Liver (tissue), 3 donors: ENCODE measurements around the gene FAIM2.
"Not testable (repeated sequence)": the region's sequence is repeated elsewhere in the genome, so short reads cannot be mapped to it uniquely, and the experiment has no call there.

ENCODE experiments used
- SP1 ChIP-seq: IDR thresholded peaks from 2 replicates; pipeline ENCODE4 v1.6.1; 2018; ENCODE audit warnings: antibody characterized with exemption, mild to moderate bottlenecking
- TF ChIP-seq, protein P1 (sequence below): fragments of 150-350 bp; IDR thresholded peaks from 2 replicates; pipeline ENCODE4 v1.5.1; 2017; ENCODE audit warnings: improper control_type of control experiment, low read depth, low read length; ENCODE audit not compliant: missing input control
- TF ChIP-seq, protein P2 (sequence below): IDR thresholded peaks from 2 replicates; pipeline ENCODE4 v1.6.1; 2016; ENCODE audit warnings: antibody characterized with exemption
- TF ChIP-seq, protein P3 (sequence below): IDR thresholded peaks from 2 replicates; pipeline ENCODE4 v1.6.1; 2016; ENCODE audit warnings: antibody characterized with exemption, mild to moderate bottlenecking
- donor health status: healthy.
- donor health status: healthy.

DNA sequence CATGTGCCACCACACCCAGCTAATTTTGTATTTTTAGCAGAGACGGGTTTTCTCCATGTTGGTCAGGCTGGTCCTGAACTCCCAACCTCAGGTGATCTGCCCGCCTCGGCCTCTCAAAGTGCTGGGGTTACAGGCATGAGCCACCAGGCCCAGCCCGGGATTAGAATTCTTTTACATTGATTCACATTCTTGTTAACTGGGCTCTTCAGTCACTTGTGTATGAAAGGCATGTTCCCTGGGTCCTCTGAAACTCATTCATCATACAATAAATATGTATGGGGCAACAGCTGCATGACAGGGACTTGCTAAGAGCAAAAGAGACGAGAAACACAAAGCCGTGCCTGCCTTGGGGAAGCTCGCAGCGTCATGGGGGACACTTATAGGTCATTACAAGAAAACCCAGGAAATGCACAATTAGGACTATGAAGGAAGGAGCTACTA lies 31.9 kb downstream of the FAIM2 start:
- TF ChIP-seq, protein P1, sequence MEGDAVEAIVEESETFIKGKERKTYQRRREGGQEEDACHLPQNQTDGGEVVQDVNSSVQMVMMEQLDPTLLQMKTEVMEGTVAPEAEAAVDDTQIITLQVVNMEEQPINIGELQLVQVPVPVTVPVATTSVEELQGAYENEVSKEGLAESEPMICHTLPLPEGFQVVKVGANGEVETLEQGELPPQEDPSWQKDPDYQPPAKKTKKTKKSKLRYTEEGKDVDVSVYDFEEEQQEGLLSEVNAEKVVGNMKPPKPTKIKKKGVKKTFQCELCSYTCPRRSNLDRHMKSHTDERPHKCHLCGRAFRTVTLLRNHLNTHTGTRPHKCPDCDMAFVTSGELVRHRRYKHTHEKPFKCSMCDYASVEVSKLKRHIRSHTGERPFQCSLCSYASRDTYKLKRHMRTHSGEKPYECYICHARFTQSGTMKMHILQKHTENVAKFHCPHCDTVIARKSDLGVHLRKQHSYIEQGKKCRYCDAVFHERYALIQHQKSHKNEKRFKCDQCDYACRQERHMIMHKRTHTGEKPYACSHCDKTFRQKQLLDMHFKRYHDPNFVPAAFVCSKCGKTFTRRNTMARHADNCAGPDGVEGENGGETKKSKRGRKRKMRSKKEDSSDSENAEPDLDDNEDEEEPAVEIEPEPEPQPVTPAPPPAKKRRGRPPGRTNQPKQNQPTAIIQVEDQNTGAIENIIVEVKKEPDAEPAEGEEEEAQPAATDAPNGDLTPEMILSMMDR = not testable (repeated sequence)
- not testable (repeated sequence) for TF ChIP-seq SP1
- TF ChIP-seq, protein P2, sequence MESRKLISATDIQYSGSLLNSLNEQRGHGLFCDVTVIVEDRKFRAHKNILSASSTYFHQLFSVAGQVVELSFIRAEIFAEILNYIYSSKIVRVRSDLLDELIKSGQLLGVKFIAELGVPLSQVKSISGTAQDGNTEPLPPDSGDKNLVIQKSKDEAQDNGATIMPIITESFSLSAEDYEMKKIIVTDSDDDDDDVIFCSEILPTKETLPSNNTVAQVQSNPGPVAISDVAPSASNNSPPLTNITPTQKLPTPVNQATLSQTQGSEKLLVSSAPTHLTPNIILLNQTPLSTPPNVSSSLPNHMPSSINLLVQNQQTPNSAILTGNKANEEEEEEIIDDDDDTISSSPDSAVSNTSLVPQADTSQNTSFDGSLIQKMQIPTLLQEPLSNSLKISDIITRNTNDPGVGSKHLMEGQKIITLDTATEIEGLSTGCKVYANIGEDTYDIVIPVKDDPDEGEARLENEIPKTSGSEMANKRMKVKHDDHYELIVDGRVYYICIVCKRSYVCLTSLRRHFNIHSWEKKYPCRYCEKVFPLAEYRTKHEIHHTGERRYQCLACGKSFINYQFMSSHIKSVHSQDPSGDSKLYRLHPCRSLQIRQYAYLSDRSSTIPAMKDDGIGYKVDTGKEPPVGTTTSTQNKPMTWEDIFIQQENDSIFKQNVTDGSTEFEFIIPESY = not testable (repeated sequence)
- TF ChIP-seq, protein P3, sequence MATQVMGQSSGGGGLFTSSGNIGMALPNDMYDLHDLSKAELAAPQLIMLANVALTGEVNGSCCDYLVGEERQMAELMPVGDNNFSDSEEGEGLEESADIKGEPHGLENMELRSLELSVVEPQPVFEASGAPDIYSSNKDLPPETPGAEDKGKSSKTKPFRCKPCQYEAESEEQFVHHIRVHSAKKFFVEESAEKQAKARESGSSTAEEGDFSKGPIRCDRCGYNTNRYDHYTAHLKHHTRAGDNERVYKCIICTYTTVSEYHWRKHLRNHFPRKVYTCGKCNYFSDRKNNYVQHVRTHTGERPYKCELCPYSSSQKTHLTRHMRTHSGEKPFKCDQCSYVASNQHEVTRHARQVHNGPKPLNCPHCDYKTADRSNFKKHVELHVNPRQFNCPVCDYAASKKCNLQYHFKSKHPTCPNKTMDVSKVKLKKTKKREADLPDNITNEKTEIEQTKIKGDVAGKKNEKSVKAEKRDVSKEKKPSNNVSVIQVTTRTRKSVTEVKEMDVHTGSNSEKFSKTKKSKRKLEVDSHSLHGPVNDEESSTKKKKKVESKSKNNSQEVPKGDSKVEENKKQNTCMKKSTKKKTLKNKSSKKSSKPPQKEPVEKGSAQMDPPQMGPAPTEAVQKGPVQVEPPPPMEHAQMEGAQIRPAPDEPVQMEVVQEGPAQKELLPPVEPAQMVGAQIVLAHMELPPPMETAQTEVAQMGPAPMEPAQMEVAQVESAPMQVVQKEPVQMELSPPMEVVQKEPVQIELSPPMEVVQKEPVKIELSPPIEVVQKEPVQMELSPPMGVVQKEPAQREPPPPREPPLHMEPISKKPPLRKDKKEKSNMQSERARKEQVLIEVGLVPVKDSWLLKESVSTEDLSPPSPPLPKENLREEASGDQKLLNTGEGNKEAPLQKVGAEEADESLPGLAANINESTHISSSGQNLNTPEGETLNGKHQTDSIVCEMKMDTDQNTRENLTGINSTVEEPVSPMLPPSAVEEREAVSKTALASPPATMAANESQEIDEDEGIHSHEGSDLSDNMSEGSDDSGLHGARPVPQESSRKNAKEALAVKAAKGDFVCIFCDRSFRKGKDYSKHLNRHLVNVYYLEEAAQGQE = not testable (repeated sequence)
